Right renal cortex interstitium (tissue), 3 donors: Measurements from ENCODE around the gene SPPL2B. TPM values are rescaled to one million over a fixed set of nuclear protein-coding genes. Genes with fewer than 3 reads are reported as not detected.

Experiments
- DNase-seq, 3 donors: peaks; one replicate each; pipeline ENCODE4 v3.0.0-alpha.2; 2013; ENCODE audit warnings: low read depth in 3 of 3, low spot score in 2 of 3
- polyA plus RNA-seq, 3 donors: library from polyadenylated mRNA; unstranded; fragments of 120-200 nt; gene quantifications; one replicate each; pipeline ENCODE4 v1.2.1, GENCODE V29; 2013; ENCODE audit not compliant: insufficient read length in 3 of 3

Gene SPPL2B
- polyA plus RNA-seq, 3 donors: 44.3 to 52.4 (median 44.8) TPM

DNA sequence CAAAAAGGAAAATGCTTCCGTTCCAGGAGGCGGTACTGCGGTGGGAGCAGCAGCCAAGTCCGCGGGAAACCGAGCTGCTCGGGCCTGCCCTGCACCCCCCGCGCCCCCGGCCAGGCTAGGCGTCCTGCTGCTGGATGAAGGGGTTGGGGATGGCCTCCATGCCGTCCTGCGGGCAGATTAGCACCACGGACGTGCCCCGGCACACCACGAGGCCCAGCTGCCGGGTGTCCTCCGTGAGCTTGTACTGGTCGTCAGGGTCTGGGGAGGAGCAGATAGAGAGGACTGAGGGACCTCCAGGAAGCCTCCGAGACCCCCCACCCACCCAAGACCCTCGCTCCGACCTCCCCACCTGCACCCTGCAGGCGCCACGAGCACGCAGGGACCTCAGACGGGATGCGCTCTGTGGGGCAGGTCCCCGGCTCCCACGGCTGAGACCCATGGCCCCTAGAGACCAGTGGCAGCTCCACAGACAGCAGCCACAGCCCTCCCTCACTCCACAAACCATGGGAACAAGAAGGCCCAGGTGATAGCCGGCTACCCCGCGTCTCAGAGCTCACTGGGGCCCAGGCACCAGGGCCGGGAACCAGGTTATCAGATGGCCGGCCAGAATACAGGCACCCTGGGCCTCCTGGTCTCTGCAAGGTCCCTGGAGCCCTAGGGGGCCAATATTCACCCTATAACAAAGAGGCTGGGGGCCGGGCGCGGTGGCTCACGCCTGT lies 6.8 kb upstream of the SPPL2B start:
- DNase-seq: no peak

- no peak for DNase-seq
Measured at GRCh38 chr19:2323707-2324106, 4.8 kb upstream of the SPPL2B start.

DNA sequence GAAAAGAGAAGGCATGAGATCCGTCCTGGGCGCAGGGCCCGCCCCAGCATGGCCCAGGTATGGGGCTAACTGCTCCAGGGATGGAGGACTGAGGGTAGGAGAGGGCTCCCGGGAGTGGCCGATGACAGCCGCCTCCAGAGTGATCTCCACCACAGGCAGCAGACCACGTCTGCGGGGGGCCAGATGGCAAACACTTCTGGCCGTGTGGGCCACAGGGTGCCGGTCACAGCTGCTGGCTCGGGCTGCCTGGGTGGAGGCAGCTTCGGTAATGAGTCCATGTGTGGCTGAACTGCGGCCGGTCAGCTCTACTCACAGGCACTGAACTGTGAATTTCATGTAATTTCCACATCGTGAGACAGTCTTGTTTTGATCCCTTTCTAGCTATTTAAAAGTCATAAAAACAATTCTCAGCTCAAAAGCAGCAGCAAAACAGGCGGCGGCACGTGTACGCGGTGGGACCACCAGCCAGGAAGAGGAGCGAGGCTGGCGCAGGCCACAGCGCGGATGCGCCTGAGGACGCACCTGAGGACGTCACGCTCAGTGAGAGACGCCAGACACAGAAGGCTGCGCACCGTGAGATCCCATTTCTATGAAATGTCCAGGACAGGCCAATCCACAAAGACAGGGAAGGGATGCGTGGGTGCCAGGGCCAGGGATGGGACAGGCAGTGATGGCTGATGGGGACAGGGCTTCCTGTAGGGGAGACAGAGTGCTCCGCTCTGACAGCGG lies 4.1 kb upstream of the SPPL2B start:
- no peak for DNase-seq

DNA sequence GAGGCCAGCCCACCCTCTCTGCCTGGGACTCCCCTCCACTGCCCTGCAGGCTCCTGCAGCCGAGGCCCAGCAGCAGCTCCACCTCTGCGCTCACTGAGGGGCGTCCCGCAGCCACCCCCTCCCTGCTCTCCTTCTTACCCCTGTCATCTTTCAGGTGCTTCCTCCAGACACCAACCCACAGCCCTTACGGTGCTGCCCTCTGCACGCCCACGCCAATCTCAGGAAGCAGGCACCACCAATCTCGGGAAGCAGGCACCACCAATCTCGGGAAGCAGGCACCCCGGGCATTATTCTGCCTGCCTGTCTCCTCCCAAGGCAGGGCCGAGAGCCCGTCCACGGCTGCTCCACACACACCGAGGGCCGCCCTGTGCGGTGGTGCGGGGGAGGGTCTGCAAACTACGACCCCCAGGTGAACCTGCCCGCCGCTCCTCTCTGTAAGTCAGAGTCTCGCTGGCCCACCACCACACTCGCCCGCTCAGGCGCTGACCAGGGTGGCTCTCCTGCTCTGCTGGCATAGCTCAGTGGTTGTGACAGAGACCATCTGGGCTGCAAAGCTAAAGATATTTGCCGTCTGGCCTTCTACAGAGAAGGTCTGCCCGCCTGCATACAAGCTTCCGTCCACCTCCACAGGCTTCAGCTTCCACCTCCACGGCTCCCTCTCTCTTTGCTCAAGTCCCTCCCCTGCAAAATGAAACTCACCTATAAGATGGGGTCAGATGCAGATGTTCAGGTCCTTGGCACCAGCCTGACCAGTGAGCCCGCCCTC lies 3.0 kb upstream of the SPPL2B start:
- no peak for DNase-seq

GRCh38 chr19:2326699-2327360 lies 1.7 kb upstream of the SPPL2B start:
- DNase-seq: no peak

DNA sequence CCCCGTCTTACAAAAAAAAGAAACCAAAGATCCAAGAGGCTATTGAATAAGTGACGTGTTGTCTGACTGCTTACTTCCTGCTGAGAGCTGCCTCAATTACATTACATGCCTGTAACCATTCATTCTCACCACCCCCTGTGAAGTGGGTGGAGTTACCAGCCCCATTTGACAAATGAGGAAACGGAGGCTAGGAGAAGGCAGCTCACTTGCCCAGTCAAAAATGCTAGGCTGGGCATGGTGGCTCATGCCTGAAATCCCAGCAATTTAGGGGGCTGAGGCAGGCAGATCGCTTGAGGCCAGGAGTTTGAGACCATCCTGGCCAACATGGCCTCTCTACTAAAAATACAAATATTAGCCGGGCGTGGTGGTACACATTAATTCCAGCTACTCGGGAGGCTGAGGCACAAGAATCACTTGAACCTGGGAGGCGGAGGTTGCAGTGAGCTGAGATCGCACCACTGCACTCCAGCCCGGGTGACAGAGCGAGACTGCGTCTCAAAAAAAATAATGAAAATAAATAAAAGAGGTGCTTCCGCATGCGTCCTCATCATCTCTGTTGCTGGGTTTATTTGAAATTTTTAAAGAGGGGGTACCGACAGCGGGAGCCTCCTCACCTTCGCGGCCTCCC lies 597 bp upstream of the SPPL2B start:
- DNase-seq: no peak

- DNase-seq: no peak
Measured at GRCh38 chr19:2329149-2329478, 630 bp downstream of the SPPL2B start.

DNA sequence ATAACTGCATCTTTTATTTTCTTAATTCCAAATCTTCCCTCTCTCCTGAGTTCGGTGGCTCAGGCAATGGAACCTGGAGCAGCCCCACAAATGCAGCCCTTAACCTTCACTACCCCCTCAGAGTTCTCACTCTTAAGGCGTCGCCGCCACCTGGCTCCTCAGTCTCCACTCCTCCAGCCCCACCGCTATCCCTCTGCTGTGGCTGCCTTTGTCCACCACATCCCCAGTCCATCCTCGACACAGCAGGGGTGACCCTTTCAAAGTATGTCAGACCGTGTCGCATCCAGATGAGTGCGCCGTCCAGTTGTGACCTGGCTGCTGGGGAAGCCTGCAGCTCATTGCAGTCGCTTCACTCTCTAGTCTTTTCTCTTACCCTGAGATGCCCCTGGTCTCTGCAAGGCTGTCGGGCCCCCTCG lies 1.0 kb downstream of the SPPL2B start:
- no peak for DNase-seq

DNA sequence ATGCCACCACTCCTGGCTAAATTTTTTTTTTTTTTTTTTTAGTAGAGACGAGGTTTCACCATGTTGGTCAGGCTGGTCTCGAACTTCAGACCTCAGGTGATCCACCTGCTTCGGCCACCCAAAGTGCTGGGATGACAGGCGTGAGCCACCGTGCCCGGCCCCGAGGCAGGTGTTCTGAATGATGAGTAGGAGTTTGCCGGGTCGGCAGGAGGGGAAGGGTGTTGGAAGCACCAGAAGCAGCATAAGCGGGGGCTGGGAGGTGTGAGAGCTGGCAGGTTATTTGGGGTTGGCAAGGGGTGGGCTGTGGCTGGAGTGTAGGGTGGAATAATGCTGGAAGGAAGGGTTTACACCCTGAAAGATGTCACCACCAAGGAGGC lies 1.8 kb downstream of the SPPL2B start:
- DNase-seq: no peak

DNA sequence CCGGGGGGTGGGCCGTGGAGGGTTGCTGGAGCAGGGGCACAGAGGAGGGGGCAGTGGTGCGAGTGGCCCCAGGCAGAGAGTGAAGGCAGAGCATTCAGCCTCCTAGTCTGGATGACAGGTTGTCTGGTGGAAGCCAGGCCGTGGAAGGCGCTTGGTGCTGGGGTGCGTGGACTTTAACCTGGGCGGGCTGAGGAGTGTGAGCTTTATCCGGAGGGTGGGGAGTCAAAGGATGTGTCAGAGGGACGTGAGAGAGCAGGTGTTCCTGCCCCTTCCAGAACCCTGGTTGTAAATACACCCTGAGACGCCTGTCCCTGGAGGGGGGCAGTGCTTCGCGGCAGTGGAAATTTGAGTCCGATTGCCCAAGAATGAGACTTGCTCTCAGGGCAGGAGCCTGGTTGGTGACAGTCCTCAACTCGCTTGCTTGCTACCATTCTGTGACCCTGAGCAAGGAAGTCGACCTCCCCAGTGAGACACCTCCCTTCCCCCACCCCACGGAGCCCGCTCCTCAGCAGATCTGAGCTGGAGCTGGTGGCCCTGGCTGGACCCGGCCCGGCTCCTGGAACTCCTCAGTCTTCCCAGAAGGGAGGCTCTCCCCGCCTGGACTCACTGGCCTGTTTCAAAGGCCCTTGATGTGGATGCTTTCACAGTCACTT lies 2.3 kb downstream of the SPPL2B start:
- no peak for DNase-seq

DNA sequence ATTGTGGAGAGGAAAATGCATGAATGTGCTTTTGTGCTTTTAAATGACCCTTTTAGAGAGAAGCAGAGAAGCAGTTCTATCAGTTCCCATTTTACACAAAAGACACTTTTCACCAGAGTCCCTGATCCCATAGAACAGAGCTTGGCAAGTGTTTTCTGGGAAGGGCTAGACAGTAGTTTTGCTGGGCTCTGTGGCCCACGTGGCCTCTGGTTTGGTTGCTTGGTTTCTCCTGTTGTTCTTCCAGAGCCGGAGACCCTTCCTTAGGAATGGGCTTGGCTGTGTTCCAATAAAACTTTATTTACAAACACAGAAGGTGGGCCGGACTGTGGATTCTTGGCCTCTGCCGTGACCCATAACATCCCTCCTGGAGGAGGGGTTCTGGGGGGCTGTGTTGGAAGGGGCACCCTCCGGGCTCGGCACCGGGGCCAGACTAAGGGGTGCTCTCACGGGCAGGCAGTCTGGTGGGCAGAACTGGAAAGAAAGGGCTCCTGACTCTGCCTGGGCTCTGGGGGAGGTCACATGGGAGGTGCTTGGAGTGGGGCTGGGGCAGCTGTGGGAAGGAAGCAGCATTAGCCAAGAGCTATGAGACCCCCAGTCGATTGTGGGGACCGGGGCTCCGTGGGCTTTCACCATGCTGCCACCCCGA lies 3.2 kb downstream of the SPPL2B start:
- no peak for DNase-seq

DNA sequence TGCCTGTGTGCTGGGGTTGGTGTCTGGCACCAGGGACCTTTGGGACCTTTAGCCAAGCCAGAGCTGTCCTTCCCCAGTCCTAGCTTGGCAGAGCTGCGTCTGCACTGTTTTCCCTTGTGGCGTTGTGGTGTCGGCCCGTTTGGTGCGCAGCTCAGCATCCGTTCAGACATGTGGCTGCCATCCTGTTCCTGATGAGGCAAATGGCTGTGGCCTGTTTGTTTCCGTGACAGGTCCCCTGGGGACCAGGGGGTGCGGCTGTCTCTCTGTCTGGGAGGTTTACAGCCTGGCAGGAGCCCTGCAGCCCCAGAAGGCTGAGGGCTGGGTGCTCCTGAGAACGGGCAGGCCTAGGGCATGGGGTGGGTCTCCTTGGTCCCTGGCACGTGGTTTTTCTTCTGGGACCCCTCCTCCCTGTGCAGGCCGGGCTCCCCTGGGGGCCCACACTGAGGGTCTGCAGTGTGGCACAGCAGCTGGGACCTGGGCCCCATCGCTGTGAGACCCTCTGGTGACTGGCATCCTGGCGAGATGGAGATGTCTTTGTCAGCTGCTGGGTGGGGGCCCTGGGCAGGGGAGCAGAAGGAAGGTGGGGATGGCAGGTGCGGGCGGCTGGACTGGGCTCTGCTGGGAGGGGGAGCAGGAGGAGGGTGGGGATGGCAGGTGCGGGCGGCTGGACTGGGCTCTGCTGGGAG lies 4.0 kb downstream of the SPPL2B start:
- DNase-seq: no peak

GRCh38 chr19:2333027-2333806 lies 4.7 kb downstream of the SPPL2B start:
- no peak for DNase-seq

- DNase-seq: no peak
Measured at GRCh38 chr19:2333807-2334211, 5.3 kb downstream of the SPPL2B start.

DNA sequence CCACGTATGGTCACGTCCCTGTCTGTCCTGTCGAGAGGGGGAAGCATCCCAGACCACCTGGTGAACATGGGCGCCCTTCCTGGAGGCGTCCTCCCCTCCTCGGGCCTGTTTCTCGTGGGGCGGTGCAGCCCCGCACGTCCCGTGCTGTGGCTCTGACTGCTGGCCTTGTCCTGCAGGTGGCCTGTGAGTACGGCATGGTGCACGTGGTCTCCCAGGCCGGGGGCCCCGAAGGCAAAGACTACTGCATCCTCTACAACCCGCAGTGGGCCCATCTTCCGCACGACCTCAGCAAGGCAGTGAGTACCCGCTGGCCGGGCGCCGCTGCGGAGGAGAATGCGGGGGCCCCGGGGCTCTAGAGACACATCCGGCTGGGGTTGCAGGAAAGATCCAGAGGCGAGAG lies 5.9 kb downstream of the SPPL2B start:
- DNase-seq: no peak

- no peak for DNase-seq
Measured at GRCh38 chr19:2334986-2335846, 6.7 kb downstream of the SPPL2B start.

DNA sequence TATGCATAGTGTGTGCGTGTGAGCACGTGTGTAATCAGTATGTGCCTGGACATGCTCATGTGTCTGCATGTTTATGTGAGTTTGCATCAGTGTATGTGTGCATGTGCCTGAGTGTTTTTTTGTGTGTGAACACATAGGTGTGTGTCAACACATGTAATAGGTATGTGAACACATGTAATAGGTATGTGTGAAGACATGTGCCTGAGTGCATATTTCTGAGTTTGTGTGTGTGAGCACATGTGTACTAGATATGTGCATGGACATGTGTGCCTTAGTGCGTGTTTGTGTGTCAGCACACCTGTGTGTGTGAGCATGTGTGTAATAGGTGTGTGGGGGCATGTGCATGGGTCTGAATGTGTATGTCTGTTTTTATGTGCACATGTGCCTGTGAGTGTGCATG lies 7.4 kb downstream of the SPPL2B start:
- no peak for DNase-seq
